T-helper 2 cell (primary cell): ENCODE results near the gene ZNF488.

Experiments used
- DNase-seq, 5 experiments: peaks; one replicate each; pipeline versions ENCODE4 v3.0.0 to v3.0.0-alpha.2; 2012 to 2022

Gene ZNF488

GRCh38 chr10:47326927-47327330, 57.2 kb downstream of the ZNF488 start:
- no peak for DNase-seq

- DNase-seq = no peak
Measured at GRCh38 chr10:47326306-47326926, 57.7 kb downstream of the ZNF488 start.

- no peak for DNase-seq
Measured at GRCh38 chr10:47325303-47326291, 58.5 kb downstream of the ZNF488 start.

- DNase-seq = no peak
Measured at GRCh38 chr10:47323636-47324296, 60.3 kb downstream of the ZNF488 start.

GRCh38 chr10:47323087-47323486, 61.0 kb downstream of the ZNF488 start:
- DNase-seq = no peak

- no peak for DNase-seq
Measured at GRCh38 chr10:47322300-47323061, 61.6 kb downstream of the ZNF488 start, which contains the start of gene GDF2. Gene GDF2, plus strand, starts transcription at chr10:47322454. Its CDS starts 215 bp downstream, at chr10:47322669.

- DNase-seq = no peak
Measured at GRCh38 chr10:47321521-47322195, 62.4 kb downstream of the ZNF488 start.

GRCh38 chr10:47320812-47321211, 63.3 kb downstream of the ZNF488 start:
- no peak for DNase-seq

GRCh38 chr10:47319784-47320183, 64.3 kb downstream of the ZNF488 start:
- DNase-seq = no peak

- no peak for DNase-seq
Measured at GRCh38 chr10:47318706-47319105, 65.4 kb downstream of the ZNF488 start.

GRCh38 chr10:47317251-47317650, 66.8 kb downstream of the ZNF488 start:
- DNase-seq = no peak

- no peak for DNase-seq
Measured at GRCh38 chr10:47316131-47316530, 68.0 kb downstream of the ZNF488 start.
